ENCODE measurements around the gene NPIPA3.

DNA sequence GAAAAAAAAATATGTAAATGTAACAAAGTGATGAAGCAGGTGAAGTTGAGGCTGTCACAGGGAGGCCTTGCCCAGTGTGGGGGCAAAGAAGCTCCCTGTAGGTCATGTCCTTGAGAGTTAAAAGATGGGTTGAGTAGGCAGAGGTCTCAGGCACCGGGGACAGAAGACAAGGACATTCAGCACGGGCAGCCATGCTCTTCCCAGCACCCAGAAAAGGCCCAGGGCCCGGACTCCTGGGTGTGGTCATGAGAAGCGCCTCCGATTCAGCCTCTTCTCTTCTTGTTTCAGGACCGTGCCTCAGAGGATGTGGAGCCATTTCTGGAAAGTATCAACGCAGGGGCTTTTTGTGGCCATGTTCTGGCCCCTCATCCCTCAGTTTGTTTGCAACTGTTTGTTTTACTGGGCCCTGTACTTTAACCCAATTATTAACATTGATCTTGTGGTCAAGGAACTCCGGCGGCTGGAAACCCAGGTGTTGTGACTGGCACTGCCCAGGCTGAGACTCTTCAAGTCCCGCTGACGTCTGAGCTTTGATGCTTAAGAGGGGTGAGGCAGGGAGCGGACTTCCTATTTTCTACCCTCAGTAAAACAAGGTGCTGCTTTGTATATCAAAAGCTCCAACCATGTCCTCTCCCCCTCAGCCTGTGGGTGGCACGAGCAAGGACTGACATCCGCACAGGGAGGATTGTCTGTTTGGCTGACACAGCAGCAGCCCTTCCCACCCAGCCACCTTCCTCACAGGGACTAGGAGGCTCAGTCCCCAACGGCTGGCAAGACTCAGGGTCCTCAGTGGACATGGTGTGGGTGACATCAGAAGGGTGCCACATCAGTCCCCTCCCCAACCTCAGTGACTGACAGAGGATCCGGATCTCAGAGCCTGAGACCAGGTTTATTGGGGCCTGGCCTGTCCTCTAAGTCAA is 35.6 kb upstream of the NPIPA3 start:
- TF ChIP-seq RAD21 (conservative IDR thresholded peaks at IDR 0.05 in 1 of 2, IDR thresholded peaks at IDR 0.05 in 1 of 2), result no peak
- TF ChIP-seq POLR2A (IDR thresholded peaks at IDR 0.05; ENCODE audit: low read length), result no peak
- TF ChIP-seq, protein P1, sequence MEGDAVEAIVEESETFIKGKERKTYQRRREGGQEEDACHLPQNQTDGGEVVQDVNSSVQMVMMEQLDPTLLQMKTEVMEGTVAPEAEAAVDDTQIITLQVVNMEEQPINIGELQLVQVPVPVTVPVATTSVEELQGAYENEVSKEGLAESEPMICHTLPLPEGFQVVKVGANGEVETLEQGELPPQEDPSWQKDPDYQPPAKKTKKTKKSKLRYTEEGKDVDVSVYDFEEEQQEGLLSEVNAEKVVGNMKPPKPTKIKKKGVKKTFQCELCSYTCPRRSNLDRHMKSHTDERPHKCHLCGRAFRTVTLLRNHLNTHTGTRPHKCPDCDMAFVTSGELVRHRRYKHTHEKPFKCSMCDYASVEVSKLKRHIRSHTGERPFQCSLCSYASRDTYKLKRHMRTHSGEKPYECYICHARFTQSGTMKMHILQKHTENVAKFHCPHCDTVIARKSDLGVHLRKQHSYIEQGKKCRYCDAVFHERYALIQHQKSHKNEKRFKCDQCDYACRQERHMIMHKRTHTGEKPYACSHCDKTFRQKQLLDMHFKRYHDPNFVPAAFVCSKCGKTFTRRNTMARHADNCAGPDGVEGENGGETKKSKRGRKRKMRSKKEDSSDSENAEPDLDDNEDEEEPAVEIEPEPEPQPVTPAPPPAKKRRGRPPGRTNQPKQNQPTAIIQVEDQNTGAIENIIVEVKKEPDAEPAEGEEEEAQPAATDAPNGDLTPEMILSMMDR (IDR thresholded peaks at IDR 0.05), result no peak
- TF ChIP-seq SMC3 (IDR thresholded peaks at IDR 0.05), result no peak
- TF ChIP-seq MAZ (IDR thresholded peaks at IDR 0.05; ENCODE audit: borderline replicate concordance, low read depth, low read length), result no peak
- no peak for TF ChIP-seq NR3C1 (IDR thresholded peaks at IDR 0.05)
- TF ChIP-seq EP300 (IDR thresholded peaks at IDR 0.05), result no peak
- TF ChIP-seq ZC3H11A (IDR thresholded peaks at IDR 0.05), result no peak
- no peak for TF ChIP-seq BHLHE40 (IDR thresholded peaks at IDR 0.05; ENCODE audit: low read depth, low read length)
- no peak for TF ChIP-seq HDAC2 (IDR thresholded peaks at IDR 0.05)
- TF ChIP-seq NFE2L2 (conservative IDR thresholded peaks at IDR 0.05; ENCODE audit: low read length), result no peak
- TF ChIP-seq ESRRA (IDR thresholded peaks at IDR 0.05; ENCODE audit: borderline replicate concordance, low read length), result no peak

Data from A549 (cell line).